Right ventricle myocardium superior (tissue), 1 donor: ENCODE data around the gene ING4. TPM values are rescaled to one million over a fixed set of nuclear protein-coding genes. Genes with fewer than 3 reads are reported as not detected.

ENCODE experiments used
- ATAC-seq: fragments of 200-7000 bp; cut with Tn5 transposase; one replicate; pipeline ENCODE4 v1.9.1; 2020; ENCODE audit warnings: mild to moderate bottlenecking; ENCODE audit not compliant: poor library complexity
- DNase-seq: peaks from one replicate; pipeline ENCODE4 v3.0.0-alpha.2; 2020
- intact Hi-C: fragments of 100-400 bp; cut with DNase I; formaldehyde crosslinking; loops from one replicate; pipeline ENCODE4 v1.11.2; 2022
- total RNA-seq: library from RNA; stranded (reverse); fragmentation: NEBNext Ultra II Directional; extraction: Animal tissue kit (Norgen Biotek cat#: 25700); gene quantifications from one replicate; pipeline ENCODE4 v1.2.1, GENCODE V29; 2021
- donor health status: DM: no; HTN: yes; CAD: no; lungs with severe emphysema.

ING4 gene
- total RNA-seq, 1 donor from 2014 or later = 25.3 TPM

DNA sequence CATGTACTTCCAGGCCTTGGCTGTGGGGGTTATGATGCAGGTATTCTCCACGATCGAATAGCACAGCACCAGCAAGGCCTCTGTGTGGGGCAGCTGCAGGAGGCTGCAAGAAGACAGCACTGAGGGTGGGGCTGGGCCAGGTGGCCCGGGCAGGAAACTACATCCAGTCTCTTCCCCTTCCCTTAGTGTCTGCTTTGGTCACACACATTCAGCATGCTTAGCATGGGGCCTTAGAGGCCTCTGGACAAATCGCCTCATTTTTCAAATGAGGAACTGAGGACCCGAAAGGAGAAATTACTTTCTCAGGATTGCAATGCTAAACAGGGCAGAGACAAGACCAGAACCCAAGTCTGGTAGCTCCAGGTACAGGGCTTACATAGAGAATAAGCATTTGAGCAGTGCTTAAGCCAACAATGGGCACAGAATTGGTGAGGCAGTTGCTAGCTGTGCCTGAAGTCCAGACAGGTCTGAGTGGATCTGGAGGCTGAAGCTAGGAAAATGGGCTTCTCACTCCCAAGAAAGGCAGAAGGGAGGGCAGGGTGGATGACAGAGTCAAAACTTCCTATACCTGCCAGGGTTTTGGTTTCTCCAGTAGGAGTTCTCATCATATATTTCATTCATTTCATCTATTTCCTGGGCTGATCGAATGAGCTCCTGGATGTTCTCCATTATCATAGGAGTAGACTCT, 19.2 kb downstream of the ING4 start:
- no peak for DNase-seq
- intact Hi-C loops = no loop called here
- ATAC-seq = peak; percentile 27

DNA sequence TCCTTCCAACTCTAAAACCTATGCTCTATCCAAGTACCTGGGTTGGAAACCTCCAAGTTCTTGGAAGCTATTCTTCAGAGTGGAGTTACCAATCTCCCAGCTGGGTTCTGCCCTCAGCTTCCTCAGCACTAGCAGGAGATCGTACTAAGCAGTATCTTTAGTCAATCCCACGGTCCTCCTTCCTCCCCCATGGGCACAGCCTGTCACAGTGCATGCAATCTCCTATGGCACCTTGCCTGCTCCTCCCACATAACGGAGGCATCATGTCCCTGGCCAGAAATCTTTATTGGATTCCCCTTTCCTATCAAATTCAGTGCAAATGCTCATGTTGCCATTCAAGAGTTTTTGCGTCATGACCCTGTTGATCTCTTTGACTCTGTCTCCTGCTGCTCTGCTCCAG, 21.8 kb downstream of the ING4 start:
- DNase-seq = no peak
- intact Hi-C loops = no loop called here
- ATAC-seq = no peak

DNA sequence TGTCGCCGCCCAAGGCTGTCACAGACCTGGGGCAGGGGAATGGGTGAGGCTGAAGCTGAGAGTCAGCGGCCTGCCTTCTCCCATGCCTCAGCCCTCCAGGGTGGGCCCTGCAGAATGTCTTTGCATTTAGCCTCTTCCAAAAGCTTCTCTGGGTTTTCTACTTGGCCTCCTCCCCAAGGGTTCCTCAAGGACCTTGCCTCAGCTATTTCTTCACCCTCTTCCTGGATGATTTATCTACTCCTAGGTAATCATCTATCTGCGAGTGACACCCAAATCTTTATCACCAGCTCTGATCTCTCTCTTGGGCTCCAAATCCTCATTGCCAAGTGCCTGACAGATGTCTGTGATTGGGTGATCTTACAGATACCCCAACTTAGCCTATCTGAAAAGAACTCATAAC, 22.4 kb downstream of the ING4 start:
- intact Hi-C loops = no loop called here
- ATAC-seq = no peak

DNA sequence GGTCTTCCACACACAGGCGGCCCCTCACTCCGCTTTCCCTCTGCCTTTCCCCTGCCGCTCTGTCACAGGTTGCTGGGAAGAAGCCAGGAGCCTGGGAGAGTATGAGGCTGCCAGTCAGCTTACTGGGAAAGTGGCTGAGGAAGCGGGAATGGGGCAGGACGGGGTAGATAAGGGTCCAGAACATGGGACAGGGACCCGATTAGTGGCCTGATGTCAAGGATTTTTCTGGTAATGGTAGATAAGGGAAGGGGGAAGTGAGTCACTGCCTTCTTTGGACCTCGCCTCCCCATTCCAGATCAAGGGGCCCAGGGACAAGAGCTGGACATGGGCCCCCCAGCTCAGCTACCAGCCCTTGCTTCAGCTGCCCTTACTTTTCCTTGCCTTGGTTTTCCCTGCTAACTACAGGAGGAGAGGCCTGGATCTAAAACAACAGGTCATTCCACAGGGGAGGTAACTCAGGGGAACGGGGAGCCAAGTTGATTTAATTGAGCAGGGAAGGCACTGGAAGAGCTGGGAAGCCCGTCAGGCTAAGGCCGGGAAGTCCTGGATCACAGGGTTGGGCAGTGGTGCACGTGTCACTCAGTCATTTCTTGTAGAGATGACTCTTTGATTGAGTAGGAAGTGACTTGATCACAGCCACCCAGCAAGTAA, 23.6 kb downstream of the ING4 start:
- no peak for ATAC-seq
- DNase-seq = no peak
- intact Hi-C loops = no loop called here

More for the DNA sequence above, 22.4 kb downstream of the ING4 start:
- DNase-seq = no peak

DNA sequence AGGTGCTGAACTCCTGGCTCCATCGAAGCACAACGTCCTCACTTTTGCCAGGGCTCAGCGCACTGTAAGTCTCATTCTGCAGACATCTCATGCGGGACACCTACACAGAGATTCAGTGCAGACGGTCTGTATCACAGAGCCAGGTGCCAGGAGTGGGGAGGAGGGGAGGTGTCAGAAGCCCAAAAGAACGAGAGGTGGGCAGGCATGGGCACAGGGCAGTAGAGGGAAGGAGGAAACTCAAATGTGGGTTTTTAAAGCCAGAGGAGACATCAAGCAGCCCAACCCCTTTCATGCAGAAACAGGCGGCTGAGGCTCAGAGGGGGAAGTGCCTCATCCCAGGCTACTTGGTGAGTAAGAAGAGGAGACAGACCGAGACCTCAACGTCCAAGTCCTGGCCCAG, 24.6 kb downstream of the ING4 start:
- DNase-seq = no peak
- intact Hi-C loops = no loop called here

DNA sequence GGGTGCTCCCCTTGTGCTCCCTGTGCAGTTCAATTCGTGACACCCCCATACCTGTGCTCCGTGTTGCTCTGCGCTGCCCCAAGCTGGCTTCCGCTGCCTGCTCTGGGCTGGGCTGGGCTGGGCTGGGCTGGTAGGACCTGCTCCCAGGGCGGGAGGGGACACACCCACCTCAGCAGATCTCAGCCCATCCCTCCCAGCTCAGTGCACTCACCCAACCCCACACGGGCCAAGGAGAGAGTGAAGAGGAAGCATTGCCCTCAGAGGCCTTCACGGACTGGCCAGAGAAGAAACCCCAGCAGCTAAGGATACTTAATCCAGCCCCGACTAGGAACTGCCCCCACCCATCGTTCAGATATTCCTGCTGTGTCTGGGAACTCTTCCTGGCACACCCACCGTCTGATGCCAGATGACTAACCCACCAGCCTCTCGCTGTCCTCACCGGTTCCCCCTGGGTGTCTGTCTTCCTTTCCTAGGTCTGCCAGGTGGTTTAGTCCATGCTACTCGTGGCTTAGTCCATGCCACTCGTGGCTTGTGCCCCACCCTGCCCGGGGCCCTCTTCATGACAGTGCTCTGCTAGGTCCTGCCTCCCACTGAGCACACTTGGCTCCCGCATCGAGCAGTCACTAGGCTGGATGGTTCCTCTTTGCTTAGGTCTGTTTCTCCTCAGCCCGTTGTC, 26.9 kb downstream of the ING4 start, which contains the start of gene LPAR5:
LPAR5 (minus strand) TSS at position 104 of the 676 bp plus-strand sequence. CDS start 14,711 bp downstream, outside the sequence.
- ATAC-seq = peak; percentile 52
- DNase-seq = no peak
- intact Hi-C loops = no loop called here

More for the DNA sequence above, 24.6 kb downstream of the ING4 start:
- no peak for ATAC-seq

DNA sequence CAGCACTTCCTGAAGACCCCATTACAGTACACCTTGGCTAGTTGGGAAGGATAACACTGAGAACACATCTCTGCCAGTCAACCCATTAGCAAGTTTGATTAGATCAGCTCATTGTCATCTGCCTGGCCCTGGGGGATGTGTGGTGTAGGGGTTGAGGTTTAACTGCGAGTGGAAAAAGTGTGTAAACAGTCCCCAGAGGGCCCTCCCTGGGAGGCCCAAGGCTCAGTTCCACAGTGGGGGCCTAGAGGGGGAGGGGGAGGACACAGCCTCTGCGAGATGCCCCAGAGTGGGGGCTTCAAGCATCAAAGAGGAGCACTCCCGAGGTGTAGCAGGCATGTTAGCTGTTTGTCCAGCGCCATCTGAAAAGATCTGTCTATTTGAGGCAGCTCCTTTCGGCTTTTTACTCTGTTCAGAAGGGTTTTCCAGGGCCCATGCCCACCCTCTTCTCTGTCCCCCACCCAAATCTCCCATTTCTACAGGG, 27.5 kb downstream of the ING4 start:
- no peak for DNase-seq
- no peak for ATAC-seq
- intact Hi-C loops = no loop called here

DNA sequence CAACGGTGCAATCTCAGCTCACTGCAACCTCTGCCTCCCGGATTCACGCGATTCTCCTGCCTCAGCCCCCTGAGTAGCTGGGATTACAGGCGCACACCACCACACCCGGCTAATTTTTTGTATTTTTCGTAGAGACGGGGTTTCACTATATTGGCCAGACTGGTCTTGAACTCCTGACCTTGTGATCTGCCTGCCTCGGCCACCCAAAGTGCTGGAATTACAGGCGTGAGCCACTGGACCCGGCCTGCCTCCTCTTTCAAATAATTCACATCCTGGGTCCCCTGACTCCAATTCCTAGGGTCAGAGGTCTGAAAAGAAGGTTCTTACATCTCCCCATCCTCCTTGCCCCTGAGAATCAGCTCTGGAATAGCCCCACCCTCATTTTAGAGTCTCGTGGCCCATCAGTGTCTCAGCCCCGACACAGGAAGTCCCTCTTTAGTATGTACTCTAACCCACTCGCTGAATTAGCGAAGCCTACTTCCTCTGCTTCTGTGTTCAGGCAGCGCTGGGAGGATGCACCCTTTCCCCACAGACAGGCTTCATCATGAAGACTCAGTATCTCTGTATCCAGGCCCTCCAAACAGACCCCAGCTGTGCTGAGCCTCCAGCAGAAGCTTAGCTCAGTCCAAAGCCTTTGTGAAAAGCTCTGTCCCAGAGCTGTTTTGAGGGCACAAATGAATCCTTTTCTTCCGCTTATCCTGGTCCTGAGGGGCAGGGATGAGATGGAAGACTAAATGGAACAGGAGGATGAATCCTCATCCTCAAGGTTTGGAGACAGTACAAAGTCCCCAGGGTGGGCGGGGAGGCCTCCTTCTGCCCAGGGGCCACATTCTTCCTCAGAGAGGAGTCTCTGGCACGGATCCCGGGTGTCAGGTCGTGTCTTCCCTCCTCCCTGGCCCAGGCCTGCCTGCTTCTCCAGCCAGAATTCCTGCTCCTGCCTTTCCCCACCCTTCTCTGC, 30.6 kb downstream of the ING4 start:
- no peak for DNase-seq
- intact Hi-C loops = no loop called here

DNA sequence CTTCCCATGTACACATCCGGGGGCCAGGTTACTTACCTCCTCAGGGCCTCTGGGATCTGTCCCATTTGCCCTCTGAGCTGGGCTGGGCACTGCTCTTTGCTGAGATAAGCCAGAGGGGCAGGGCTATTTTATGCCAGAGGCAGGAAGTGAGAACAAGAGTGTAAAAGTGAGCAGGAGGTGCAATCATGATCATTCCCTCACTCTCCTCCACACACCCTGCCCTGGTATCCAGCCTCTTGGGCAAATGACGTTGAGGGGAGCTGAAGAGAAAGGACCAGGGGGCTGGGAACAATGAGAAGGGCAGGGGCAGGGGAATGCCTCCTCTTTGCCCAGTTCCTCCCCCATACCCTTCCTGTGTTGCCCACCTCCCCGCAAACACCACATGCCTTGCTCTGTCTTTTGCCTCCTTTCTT, 31.4 kb downstream of the ING4 start:
- DNase-seq (no peak), ATAC-seq (peak; percentile 81)
- intact Hi-C loops = no loop called here

More for the DNA sequence above, 30.6 kb downstream of the ING4 start:
- peak; percentile 47 for ATAC-seq

DNA sequence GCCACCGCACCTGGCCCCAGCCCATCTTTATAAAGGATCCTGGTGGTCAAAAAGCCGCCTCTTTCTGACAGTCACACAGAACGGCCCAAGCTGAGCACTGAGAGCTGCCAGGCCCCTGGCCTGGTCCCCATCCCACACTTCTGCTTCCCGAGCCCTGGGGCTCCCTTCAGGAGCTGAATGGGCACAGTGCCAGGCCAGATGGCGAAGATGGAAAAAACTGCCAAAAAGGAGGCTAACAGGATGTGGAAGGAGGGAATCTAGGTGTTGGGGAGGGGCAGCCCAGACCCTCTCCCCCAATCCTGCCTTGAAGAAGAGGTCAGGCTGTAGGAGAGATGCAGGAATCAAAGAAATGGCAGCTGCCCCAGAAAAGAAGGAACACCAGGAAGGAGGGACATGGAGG, 32.2 kb downstream of the ING4 start:
- intact Hi-C loops = no loop called here
- no peak for DNase-seq
- ATAC-seq = no peak

DNA sequence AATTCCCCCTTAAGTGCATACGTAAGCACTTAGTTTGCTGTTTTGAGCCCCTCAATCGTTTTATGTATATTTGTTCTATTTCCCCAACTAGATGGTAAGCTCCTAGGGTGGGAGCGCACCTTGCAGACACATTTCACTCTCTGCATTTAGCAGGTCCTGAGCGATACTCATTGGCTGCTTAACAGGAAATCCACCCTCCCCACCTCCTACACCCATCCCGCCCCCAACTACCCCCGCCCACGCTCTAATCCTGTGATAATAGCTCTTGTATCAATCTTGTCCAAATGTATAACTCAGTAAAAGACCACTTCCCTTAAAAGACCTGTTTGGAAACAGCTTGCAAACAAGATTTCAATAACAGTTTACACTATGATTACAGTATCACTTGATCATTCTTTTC, 35.3 kb downstream of the ING4 start:
- ATAC-seq (no peak), DNase-seq (no peak)
- intact Hi-C loops = no loop called here

DNA sequence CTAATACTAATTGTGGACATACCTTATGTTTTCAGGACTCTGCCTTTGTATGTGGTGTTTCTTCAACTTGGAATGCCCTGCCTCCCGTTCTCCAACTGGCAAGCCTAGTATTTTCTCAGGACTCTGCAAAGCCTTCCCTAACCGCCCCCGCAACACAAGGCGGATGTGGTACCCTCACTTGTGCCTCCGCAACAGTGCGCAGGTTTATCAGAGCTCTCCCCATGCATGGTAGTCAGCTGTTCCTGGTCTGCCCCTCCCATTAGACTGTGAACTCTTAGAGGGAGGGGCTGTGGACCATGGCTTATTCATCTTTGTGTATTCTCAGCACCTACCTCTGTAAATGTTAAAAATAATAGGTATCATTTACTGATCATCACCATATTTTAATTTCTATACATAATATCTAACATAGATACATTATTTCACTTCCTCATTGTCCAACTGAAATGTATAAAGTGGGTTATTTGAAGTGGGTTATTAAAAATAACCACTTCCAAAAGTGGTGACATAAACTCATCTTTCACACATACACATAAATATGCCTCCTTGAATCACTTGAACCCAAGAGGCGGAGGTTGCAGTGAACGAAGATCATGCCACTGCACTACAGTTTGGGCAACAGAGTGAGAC, 36.1 kb downstream of the ING4 start:
- intact Hi-C loops = no loop called here
- ATAC-seq (no peak), DNase-seq (no peak)

DNA sequence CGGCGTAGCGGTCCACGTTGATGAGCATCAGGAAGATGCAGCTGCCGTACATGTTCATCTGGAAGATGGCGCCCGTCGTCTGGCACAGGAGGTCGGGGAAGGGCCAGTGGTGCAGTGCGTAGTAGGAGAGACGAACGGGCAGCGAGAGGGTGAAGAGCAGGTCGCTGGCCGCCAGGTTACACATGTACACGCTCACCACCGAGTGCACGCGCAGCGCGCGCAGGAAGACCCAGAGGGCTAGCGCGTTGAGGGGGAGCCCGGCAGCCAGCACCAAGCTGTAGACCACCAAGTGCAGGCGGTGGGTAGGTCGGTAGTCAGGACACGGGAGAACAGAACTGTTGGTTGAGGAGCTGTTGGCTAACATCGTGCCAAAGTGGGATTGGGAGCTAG, 42.0 kb downstream of the ING4 start:
- intact Hi-C loops = no loop called here
- DNase-seq (no peak), ATAC-seq (no peak)

DNA sequence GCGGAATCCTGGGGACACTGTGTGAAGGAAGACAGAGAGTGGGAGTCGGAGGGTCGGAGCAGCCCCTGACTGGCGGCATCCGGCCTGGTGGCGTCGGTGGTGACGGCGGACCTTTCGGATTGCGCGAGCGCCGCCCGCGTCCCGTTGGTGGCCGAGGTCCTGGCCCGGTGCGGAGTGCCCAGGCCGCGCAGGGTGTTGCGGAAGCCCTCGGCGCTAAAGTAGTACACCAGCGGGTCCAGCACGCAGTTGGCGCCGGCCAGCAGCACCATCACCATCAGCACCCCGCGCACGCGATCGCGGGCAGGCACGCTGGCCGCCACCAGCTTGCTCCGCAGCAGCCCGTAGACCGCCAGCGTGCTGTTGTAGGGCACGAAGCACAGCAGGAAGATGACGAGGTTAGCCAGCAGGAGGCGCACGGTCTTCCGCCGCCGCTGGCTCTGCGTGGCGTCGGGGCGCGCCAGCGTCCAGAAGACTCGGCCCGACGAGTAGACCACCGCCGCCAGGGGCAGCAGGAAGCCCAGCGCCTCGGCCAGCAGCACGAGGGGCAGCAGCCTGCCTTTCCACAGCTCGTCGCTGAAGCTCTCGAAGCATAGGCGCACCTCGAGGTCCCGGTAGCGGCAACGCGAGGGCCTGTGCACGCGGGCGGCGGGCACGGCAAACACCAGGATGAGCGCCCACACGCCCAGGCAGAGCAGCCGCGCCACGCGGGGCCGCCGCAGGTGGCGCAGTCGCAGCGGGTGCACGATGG, 42.6 kb downstream of the ING4 start:
- intact Hi-C loops = no loop called here
- peak; percentile 19 for ATAC-seq
- peak; percentile 70 for DNase-seq

DNA sequence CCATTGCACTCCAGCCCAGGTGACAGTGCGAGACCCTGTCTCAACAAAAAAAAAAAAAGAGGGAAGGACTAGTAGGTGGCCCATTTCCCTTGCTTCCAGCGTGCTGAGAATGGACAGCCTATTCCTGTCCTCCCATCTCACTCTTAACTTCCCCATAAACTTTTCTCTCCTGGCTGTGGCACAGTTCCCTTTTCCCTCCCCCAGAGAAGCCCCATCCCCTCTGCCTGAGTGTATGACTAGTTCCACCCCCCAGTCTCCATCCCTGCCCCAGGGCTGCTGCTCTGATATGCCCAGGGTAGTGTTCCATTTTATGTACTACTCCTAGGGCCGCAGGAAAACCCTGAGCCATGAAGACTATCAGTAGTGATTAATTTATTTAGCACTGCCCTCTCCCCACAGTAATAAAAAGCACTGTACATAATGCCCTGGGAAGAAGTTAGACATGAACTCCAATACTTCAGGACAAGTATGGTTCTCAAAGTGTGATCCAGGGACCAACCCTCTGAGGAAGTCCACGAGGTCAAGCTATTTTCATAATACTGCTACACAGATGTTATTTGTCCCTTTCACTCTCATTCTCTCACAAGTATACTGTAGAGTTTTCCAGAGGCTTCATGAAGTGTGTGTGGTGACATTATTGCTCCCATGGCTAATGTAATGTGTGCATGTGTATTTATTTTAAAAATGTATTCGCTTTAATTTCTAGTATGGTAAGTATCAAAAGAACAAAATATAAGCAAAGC, 44.3 kb downstream of the ING4 start:
- no peak for DNase-seq
- intact Hi-C loops = loop anchor here (5.0 kb wide), 1 partner anchor 34 kb away; no protein-coding TSS in a partner anchor
- no peak for ATAC-seq

DNA sequence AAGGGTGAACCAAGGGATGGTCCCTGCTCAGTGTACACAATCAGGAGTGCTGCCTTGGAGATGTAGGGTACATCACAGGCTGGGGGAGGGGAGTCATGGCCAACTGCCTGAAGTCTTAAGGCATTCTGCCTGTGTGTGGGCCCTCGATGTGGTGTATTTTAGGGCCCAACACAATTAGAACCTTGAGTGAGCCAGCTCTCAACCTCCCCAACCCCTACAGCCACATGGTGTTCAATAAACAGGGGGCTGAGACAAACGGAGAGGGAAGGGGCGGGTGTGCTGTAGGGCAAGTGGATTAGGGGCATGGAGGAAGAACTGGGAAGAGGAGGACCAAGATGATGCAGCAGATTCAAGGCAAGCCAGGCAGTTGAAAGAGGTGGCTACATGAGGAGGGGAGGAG, 47.1 kb downstream of the ING4 start:
- intact Hi-C loops = loop anchor here (5.0 kb wide), 1 partner anchor 36 kb away; no protein-coding TSS in a partner anchor
- ATAC-seq (no peak), DNase-seq (no peak)
